ENCODE measurements around the gene MARCHF2. TPM values are rescaled to one million over a fixed set of nuclear protein-coding genes. Genes with fewer than 3 reads are reported as not detected.

The MARCHF2 gene
- total RNA-seq, 5 donors from 2014 or later (not counting 1 experiment from before 2014, with no cell fraction given) = 20.6 to 40.7 (median 35.6) TPM

GRCh38 chr19:8445488-8446001, 32.4 kb downstream of the MARCHF2 start:
- Mint-ChIP-seq H3K36me3 (peaks cover 21% of the 10 kb centered on the region), H3K4me1 (peaks cover 46 to 52% (median 50%) of the 10 kb centered on the region in 3 donors), H3K9me3 (no peaks in the 10 kb centered on the region), H3K27me3 (no peaks in the 10 kb centered on the region), H3K4me3 (peak overlapping the region; percentile 92 to 98 (median 94)), H3K27ac (peak overlapping the region; percentile 81 to 86)
- WGBS (ENCODE audit: insufficient coverage) = under 1% methylated on average over 28 of the region's 45 CpGs
- no peaks in the 10 kb centered on the region for H3K9me3 ChIP-seq
- POLR2A ChIA-PET = interaction anchor here (0.6 to 1.6 kb wide), 2 partner anchors 10 to 130 kb away, joined by 5 read pairs; no protein-coding TSS in a partner anchor
- peak overlapping the region; percentile 87 for H3K27ac ChIP-seq (ENCODE audit: low read length)
- peak overlapping the region; percentile 87 to 97 for H3K4me3 ChIP-seq (ENCODE audit: control insufficient read depth in 1 of 2, extremely low read depth in 1 of 2, low read length in 1 of 2)
- peaks cover 33 to 53% of the 10 kb centered on the region in 2 experiments for H3K4me1 ChIP-seq (ENCODE audit: control insufficient read depth in 1 of 2, extremely low read depth in 1 of 2, insufficient read depth in 2 of 2, low read length in 2 of 2)
- H3K36me3 ChIP-seq (ENCODE audit: control insufficient read depth in 2 of 2, extremely low read depth in 1 of 2, insufficient read depth in 1 of 2, low read length in 1 of 2) = peaks cover 0 to 17% of the 10 kb centered on the region in 2 donors
- ATAC-seq (replicated peaks in 1 of 4) = peak; percentile 2 to 15 (median 8)
- no peaks in the 10 kb centered on the region for H3K27me3 ChIP-seq (replicated peaks in 1 of 2; ENCODE audit: control insufficient read depth in 2 of 2, extremely low read depth in 1 of 2, insufficient read depth in 2 of 2, low read length in 1 of 2)
- peak in 29 of 35 experiments; percentile 1 to 51 (median 15) for DNase-seq
- CTCF ChIA-PET = interaction anchor here in 1 of 2 donors (0.5 to 2.3 kb wide), 2 partner anchors 32 to 80 kb away, joined by 4 to 6 read pairs; partner anchors contain the start of gene MARCHF2

GRCh38 chr19:8446061-8446709, 33.1 kb downstream of the MARCHF2 start:
- Mint-ChIP-seq H3K4me3 (peak overlapping the region; percentile 92 to 98 (median 94)), H3K36me3 (peaks cover 21% of the 10 kb centered on the region), H3K4me1 (peaks cover 51 to 57% (median 55%) of the 10 kb centered on the region in 3 donors), H3K27ac (peak overlapping the region; percentile 81 to 86), H3K27me3 (no peaks in the 10 kb centered on the region), H3K9me3 (no peaks in the 10 kb centered on the region)
- WGBS (ENCODE audit: insufficient coverage) = 44% methylated on average over 9 of the region's 16 CpGs
- H3K27ac ChIP-seq (ENCODE audit: low read length) = peak overlapping the region; percentile 87
- ChIA-PET POLR2A (interaction anchor here (0.6 to 1.6 kb wide), 5 partner anchors 10 to 1096 kb away, joined by 4 to 6 read pairs (median 5); no protein-coding TSS in a partner anchor), CTCF (interaction anchor here in 1 of 2 donors (0.5 to 2.3 kb wide), 3 partner anchors 33 to 123 kb away, joined by 3 to 6 read pairs (median 4); partner anchors contain the start of gene MARCHF2)
- no peaks in the 10 kb centered on the region for H3K9me3 ChIP-seq
- no peak for ATAC-seq (replicated peaks in 1 of 4)
- peak overlapping the region; percentile 87 to 97 for H3K4me3 ChIP-seq (ENCODE audit: control insufficient read depth in 1 of 2, extremely low read depth in 1 of 2, low read length in 1 of 2)
- no peaks in the 10 kb centered on the region for H3K27me3 ChIP-seq (replicated peaks in 1 of 2; ENCODE audit: control insufficient read depth in 2 of 2, extremely low read depth in 1 of 2, insufficient read depth in 2 of 2, low read length in 1 of 2)
- DNase-seq = no peak
- H3K36me3 ChIP-seq (ENCODE audit: control insufficient read depth in 2 of 2, extremely low read depth in 1 of 2, insufficient read depth in 1 of 2, low read length in 1 of 2) = peaks cover 0 to 17% of the 10 kb centered on the region in 2 donors
- peaks cover 33 to 58% of the 10 kb centered on the region in 2 experiments for H3K4me1 ChIP-seq (ENCODE audit: control insufficient read depth in 1 of 2, extremely low read depth in 1 of 2, insufficient read depth in 2 of 2, low read length in 2 of 2)

GRCh38 chr19:8449830-8450229, 36.7 kb downstream of the MARCHF2 start:
- ChIA-PET CTCF (no interaction called here), POLR2A (interaction anchor here in 1 of 2 donors (0.7 kb wide), 1 partner anchor 10 kb away, joined by 3 read pairs; no protein-coding TSS in a partner anchor)
- peaks cover 80 to 87% (median 82%) of the 10 kb centered on the region in 3 donors for H3K4me1 Mint-ChIP-seq
- no peaks in the 10 kb centered on the region for H3K9me3 Mint-ChIP-seq
- Histone ChIP-seq H3K4me1 (ENCODE audit: control insufficient read depth in 1 of 2, extremely low read depth in 1 of 2, insufficient read depth in 2 of 2, low read length in 2 of 2) (peaks cover 45 to 76% of the 10 kb centered on the region in 2 experiments), H3K9me3 (no peaks in the 10 kb centered on the region), H3K4me3 (ENCODE audit: control insufficient read depth in 1 of 2, extremely low read depth in 1 of 2, low read length in 1 of 2) (no peak overlapping the region), H3K36me3 (ENCODE audit: control insufficient read depth in 2 of 2, extremely low read depth in 1 of 2, insufficient read depth in 1 of 2, low read length in 1 of 2) (peaks cover 0 to 28% of the 10 kb centered on the region in 2 donors), H3K27ac (ENCODE audit: low read length) (no peak overlapping the region), H3K27me3 (replicated peaks in 1 of 2; ENCODE audit: control insufficient read depth in 2 of 2, extremely low read depth in 1 of 2, insufficient read depth in 2 of 2, low read length in 1 of 2) (no peaks in the 10 kb centered on the region)
- DNase-seq = no peak
- peaks cover 28% of the 10 kb centered on the region for H3K36me3 Mint-ChIP-seq
- H3K27ac Mint-ChIP-seq = no peak overlapping the region
- ATAC-seq (replicated peaks in 1 of 4) = no peak
- H3K27me3 Mint-ChIP-seq = no peaks in the 10 kb centered on the region
- H3K4me3 Mint-ChIP-seq = peak overlapping the region in 1 of 3 donors; percentile 65
- WGBS (ENCODE audit: insufficient coverage) = 86% methylated on average over 3 of the region's 8 CpGs

GRCh38 chr19:8451377-8451776, 38.3 kb downstream of the MARCHF2 start:
- no peaks in the 10 kb centered on the region for H3K9me3 Mint-ChIP-seq
- Histone ChIP-seq H3K9me3 (no peaks in the 10 kb centered on the region), H3K27me3 (replicated peaks in 1 of 2; ENCODE audit: control insufficient read depth in 2 of 2, extremely low read depth in 1 of 2, insufficient read depth in 2 of 2, low read length in 1 of 2) (no peaks in the 10 kb centered on the region), H3K36me3 (ENCODE audit: control insufficient read depth in 2 of 2, extremely low read depth in 1 of 2, insufficient read depth in 1 of 2, low read length in 1 of 2) (peaks cover 0 to 38% of the 10 kb centered on the region in 2 donors), H3K4me3 (ENCODE audit: control insufficient read depth in 1 of 2, extremely low read depth in 1 of 2, low read length in 1 of 2) (no peak overlapping the region), H3K4me1 (ENCODE audit: control insufficient read depth in 1 of 2, extremely low read depth in 1 of 2, insufficient read depth in 2 of 2, low read length in 2 of 2) (peaks cover 40 to 71% of the 10 kb centered on the region in 2 experiments), H3K27ac (ENCODE audit: low read length) (no peak overlapping the region)
- POLR2A ChIA-PET = interaction anchor here in 1 of 2 donors (0.6 to 1.1 kb wide), 2 partner anchors 100 to 118 kb away, joined by 4 to 5 read pairs; no protein-coding TSS in a partner anchor
- peak overlapping the region; percentile 21 to 65 (median 31) for H3K4me3 Mint-ChIP-seq
- H3K27ac Mint-ChIP-seq = peak overlapping the region; percentile 55 to 70
- CTCF ChIA-PET = interaction anchor here in 1 of 2 donors (0.5 kb wide), 1 partner anchor 59 kb away, joined by 4 read pairs; no protein-coding TSS in a partner anchor
- no peak for DNase-seq
- no peak for ATAC-seq (replicated peaks in 1 of 4)
- peaks cover 89 to 92% (median 89%) of the 10 kb centered on the region in 3 donors for H3K4me1 Mint-ChIP-seq
- no peaks in the 10 kb centered on the region for H3K27me3 Mint-ChIP-seq
- WGBS (ENCODE audit: insufficient coverage) = 77% methylated on average over 2 of the region's 6 CpGs
- peaks cover 29% of the 10 kb centered on the region for H3K36me3 Mint-ChIP-seq

- H3K27ac Mint-ChIP-seq = peak overlapping the region; percentile 55 to 70
- Histone ChIP-seq H3K36me3 (ENCODE audit: control insufficient read depth in 2 of 2, extremely low read depth in 1 of 2, insufficient read depth in 1 of 2, low read length in 1 of 2) (peaks cover 0 to 38% of the 10 kb centered on the region in 2 donors), H3K4me1 (ENCODE audit: control insufficient read depth in 1 of 2, extremely low read depth in 1 of 2, insufficient read depth in 2 of 2, low read length in 2 of 2) (peaks cover 35 to 70% of the 10 kb centered on the region in 2 experiments)
Measured at GRCh38 chr19:8451885-8452284, 38.8 kb downstream of the MARCHF2 start.

More at GRCh38 chr19:8451885-8452284, 38.8 kb downstream of the MARCHF2 start:
- peaks cover 89 to 92% (median 89%) of the 10 kb centered on the region in 3 donors for H3K4me1 Mint-ChIP-seq
- ATAC-seq (replicated peaks in 1 of 4) (peak in 3 of 4 experiments; percentile 33 to 75 (median 37)), DNase-seq (peak in 1 of 35 experiments; percentile 29)
- 43% methylated on average over 1 of the region's 3 CpGs for WGBS (ENCODE audit: insufficient coverage)
- Histone ChIP-seq H3K9me3 (no peaks in the 10 kb centered on the region), H3K4me3 (ENCODE audit: control insufficient read depth in 1 of 2, extremely low read depth in 1 of 2, low read length in 1 of 2) (no peak overlapping the region), H3K27ac (ENCODE audit: low read length) (no peak overlapping the region), H3K27me3 (replicated peaks in 1 of 2; ENCODE audit: control insufficient read depth in 2 of 2, extremely low read depth in 1 of 2, insufficient read depth in 2 of 2, low read length in 1 of 2) (no peaks in the 10 kb centered on the region)
- H3K4me3 Mint-ChIP-seq = peak overlapping the region; percentile 22 to 65 (median 31)
- ChIA-PET CTCF (interaction anchor here in 1 of 2 donors (0.5 kb wide), 1 partner anchor 60 kb away, joined by 4 read pairs; no protein-coding TSS in a partner anchor), POLR2A (interaction anchor here in 1 of 2 donors (1.1 kb wide), 1 partner anchor 117 kb away, joined by 4 read pairs; no protein-coding TSS in a partner anchor)
- no peaks in the 10 kb centered on the region for H3K27me3 Mint-ChIP-seq
- H3K36me3 Mint-ChIP-seq = peaks cover 32% of the 10 kb centered on the region
- no peaks in the 10 kb centered on the region for H3K9me3 Mint-ChIP-seq
